A673 (cell line): ENCODE data around the gene FGF14.

ENCODE experiments used
- EZH2 ChIP-seq: fragments of 200-600 bp; sonication (generic); IDR thresholded peaks from 2 replicates; pipeline ENCODE4 v1.6.1; 2017; ENCODE audit warnings: borderline replicate concordance, low read depth, mild to moderate bottlenecking, mixed read lengths, antibody characterized with exemption, low read length; ENCODE audit not compliant: poor library complexity, severe bottlenecking
- TF ChIP-seq, protein P1 (sequence below): fragments of 300-800, 200-600 bp; sonication (generic); conservative IDR thresholded peaks from 2 replicates; pipeline ENCODE4 v1.5.1; 2017; ENCODE audit warnings: low read depth, mild to moderate bottlenecking, antibody characterized with exemption, low read length, moderate library complexity, mixed read lengths

- TF ChIP-seq, protein P1, sequence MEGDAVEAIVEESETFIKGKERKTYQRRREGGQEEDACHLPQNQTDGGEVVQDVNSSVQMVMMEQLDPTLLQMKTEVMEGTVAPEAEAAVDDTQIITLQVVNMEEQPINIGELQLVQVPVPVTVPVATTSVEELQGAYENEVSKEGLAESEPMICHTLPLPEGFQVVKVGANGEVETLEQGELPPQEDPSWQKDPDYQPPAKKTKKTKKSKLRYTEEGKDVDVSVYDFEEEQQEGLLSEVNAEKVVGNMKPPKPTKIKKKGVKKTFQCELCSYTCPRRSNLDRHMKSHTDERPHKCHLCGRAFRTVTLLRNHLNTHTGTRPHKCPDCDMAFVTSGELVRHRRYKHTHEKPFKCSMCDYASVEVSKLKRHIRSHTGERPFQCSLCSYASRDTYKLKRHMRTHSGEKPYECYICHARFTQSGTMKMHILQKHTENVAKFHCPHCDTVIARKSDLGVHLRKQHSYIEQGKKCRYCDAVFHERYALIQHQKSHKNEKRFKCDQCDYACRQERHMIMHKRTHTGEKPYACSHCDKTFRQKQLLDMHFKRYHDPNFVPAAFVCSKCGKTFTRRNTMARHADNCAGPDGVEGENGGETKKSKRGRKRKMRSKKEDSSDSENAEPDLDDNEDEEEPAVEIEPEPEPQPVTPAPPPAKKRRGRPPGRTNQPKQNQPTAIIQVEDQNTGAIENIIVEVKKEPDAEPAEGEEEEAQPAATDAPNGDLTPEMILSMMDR = no peak
- TF ChIP-seq EZH2 = no peak
Observed at GRCh38 chr13:101779147-101779546, 622.7 kb downstream of the FGF14 start.
